ENCODE data around the gene DMP1.

DMP1 gene

DNA sequence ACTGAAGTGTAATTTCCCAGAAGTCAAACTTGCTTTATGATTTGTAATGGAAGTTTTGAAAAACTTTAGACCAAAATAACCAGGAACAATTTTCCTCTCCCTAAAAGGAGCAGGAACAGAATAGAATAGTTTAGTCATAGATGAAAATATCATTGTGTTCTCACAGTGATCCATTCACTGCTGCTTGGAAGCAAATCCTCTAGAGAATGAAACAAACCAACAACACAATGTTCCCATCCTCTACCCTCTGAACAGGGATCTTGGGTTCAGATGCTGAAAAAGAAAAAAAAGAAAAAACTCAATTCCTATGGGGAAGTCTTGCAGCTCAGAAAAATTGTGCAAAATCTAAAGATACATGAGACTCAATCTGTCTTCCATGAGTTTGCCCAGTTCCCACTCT, 29.6 kb upstream of the DMP1 start:
- DNase-seq (ENCODE audit: low read depth), result no peak
- no peak for TF ChIP-seq CTCF (IDR thresholded peaks at IDR 0.05; ENCODE audit: insufficient read depth, low read depth, low read length, missing control alignments)

GRCh38 chr4:87622303-87622702, 27.8 kb upstream of the DMP1 start:
- no peak for DNase-seq (ENCODE audit: low read depth)
- H3K4me3 ChIP-seq (ENCODE audit: low read depth, low read length), result no peak overlapping the region
- no peak for TF ChIP-seq CTCF (IDR thresholded peaks at IDR 0.05; ENCODE audit: insufficient read depth, low read depth, low read length, missing control alignments)

More for the DNA sequence above, 29.6 kb upstream of the DMP1 start:
- H3K4me3 ChIP-seq (ENCODE audit: low read depth, low read length), result no peak overlapping the region

DNA sequence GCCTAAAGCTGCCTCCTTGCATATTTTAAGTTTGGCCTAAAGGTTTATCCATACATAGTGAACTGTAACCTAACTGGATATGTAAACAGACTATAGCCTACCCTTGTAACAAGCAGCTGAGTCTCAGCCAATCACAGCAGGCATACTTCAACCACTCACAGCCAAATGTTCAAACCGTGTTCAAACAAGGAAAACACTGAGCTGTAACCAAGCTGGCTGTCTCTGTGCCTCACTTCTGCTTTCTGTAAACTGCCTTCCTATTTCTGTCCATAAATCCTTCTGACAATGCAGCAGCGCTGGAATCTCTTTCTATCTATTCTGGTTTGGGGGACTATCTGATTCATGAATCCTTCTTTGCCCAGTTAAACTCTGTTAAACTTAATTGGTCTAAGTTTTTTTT, 25.4 kb upstream of the DMP1 start:
- no peak overlapping the region for H3K4me3 ChIP-seq (ENCODE audit: low read depth, low read length)
- TF ChIP-seq CTCF (IDR thresholded peaks at IDR 0.05; ENCODE audit: insufficient read depth, low read depth, low read length, missing control alignments), result no peak
- DNase-seq (ENCODE audit: low read depth), result peak; percentile 2

DNA sequence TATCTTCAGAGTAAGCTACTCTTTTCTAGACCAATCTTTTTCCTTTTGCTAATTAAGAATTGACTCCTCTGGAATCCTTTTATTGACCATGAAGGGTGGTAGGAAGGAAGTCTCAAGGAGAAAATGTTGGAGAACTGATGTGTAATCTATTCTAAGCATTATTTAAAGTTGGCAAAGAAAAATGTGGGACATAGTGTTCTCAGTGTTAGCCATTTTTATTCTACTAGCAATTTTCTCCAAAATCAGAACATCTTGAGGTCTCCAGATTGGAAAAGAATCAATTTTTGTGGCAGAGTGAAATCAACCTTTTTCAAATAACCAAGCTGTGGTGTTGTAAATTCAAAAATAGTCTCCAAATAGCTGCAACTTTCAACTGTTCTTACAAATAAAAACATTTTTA, 18.4 kb upstream of the DMP1 start:
- DNase-seq (ENCODE audit: low read depth), result no peak
- TF ChIP-seq CTCF (IDR thresholded peaks at IDR 0.05; ENCODE audit: insufficient read depth, low read depth, low read length, missing control alignments), result no peak

DNA sequence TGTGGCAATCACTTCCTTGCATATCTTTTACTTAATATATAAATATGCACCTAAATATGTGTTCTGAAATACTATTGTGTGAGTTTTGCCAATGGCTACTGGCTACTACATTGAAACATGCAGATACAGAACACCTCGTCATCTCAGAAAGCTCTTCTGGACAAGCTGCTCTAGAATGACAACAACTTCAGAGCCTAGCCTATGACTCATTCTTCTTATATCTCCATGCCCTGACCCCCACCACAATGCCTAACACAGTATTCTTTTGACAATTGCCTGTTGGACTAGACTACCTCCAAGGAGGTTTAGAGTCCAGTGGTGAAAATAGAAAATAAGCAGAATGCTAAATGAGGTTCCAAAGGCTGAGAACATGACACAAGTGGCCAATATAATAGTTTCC, 17.6 kb upstream of the DMP1 start:
- DNase-seq (ENCODE audit: low read depth), result no peak

More for the DNA sequence above, 18.4 kb upstream of the DMP1 start:
- H3K4me3 ChIP-seq (ENCODE audit: low read depth, low read length), result no peak overlapping the region

DNA sequence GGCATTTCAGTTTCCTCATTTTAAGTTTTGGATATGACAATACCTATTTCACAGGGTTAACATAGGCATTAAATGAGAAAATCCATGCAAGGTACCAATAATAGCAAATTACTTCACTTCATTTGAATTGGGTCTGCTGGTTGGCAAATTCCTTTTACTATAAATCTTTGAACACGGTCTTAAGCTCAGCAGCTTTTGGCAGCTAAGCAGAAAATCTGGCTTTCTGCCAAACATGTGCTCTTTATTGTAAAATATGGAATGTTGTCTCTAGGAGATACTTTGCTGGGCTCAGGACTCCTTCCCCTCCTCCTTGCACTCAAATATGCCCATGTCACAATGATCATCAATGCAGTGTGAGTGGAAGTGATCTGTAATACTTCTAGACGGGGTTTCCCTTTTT, 16.8 kb upstream of the DMP1 start:
- DNase-seq (ENCODE audit: low read depth), result no peak
- H3K4me3 ChIP-seq (ENCODE audit: low read depth, low read length), result no peak overlapping the region
- no peak for TF ChIP-seq CTCF (IDR thresholded peaks at IDR 0.05; ENCODE audit: insufficient read depth, low read depth, low read length, missing control alignments)

More for the DNA sequence above, 17.6 kb upstream of the DMP1 start:
- H3K4me3 ChIP-seq (ENCODE audit: low read depth, low read length), result no peak overlapping the region
- TF ChIP-seq CTCF (IDR thresholded peaks at IDR 0.05; ENCODE audit: insufficient read depth, low read depth, low read length, missing control alignments), result no peak

- H3K4me3 ChIP-seq (ENCODE audit: low read depth, low read length), result no peak overlapping the region
- no peak for TF ChIP-seq CTCF (IDR thresholded peaks at IDR 0.05; ENCODE audit: insufficient read depth, low read depth, low read length, missing control alignments)
- no peak for DNase-seq (ENCODE audit: low read depth)
Observed at GRCh38 chr4:87644286-87644685, 5.8 kb upstream of the DMP1 start.

All from GM12865 (cell line).